Neuron (in vitro differentiated cells): ENCODE results near the gene MARK3.

ENCODE experiments used
- H2AFZ ChIP-seq: one replicate; pipeline ENCODE4 v1.6.1; 2013; ENCODE audit warnings: low read depth, mild to moderate bottlenecking, inconsistent platforms, low read length, moderate library complexity
- H3K27me3 ChIP-seq: one replicate; pipeline ENCODE4 v1.6.1; 2013; ENCODE audit warnings: low read length; ENCODE audit not compliant: insufficient read depth
- H3K36me3 ChIP-seq: one replicate; pipeline ENCODE4 v1.6.1; 2013; ENCODE audit warnings: low read length; ENCODE audit not compliant: insufficient read depth
- H3K4me1 ChIP-seq: one replicate; pipeline ENCODE4 v1.6.1; 2013; ENCODE audit warnings: low read length; ENCODE audit not compliant: insufficient read depth
- H3K4me3 ChIP-seq: 2 replicates; pipeline ENCODE4 v1.5.1; 2013; ENCODE audit warnings: mild to moderate bottlenecking, low read length, moderate library complexity
- H3K9me3 ChIP-seq: one replicate; pipeline ENCODE4 v1.6.1; 2013; ENCODE audit warnings: low read length

MARK3 gene

GRCh38 chr14:103385152-103385928, at the start of gene MARK3:
TSS of gene MARK3 (plus strand) at chr14:103385415. CDS start at chr14:103386030, 615 bp downstream.
- Histone ChIP-seq H3K27me3 (no peaks in the 10 kb centered on the region), H3K4me3 (peak within 1 kb of the TSS; percentile 100), H3K36me3 (no peaks in the 10 kb centered on the region), H2AFZ (peak within 1 kb of the TSS; percentile 75), H3K9me3 (no peaks in the 10 kb centered on the region), H3K4me1 (peaks cover 12% of the 10 kb centered on the region)

- Histone ChIP-seq H3K27me3 (no peaks in the 10 kb centered on the region), H3K9me3 (no peaks in the 10 kb centered on the region), H3K4me3 (peak overlapping the region; percentile 63), H2AFZ (no peak overlapping the region), H3K4me1 (peaks cover 14% of the 10 kb centered on the region), H3K36me3 (peaks cover 60% of the 10 kb centered on the region)
Measured at GRCh38 chr14:103336191-103336590, 49.0 kb upstream of the MARK3 start.

GRCh38 chr14:103337794-103338193, 47.4 kb upstream of the MARK3 start:
- Histone ChIP-seq H3K4me1 (peaks cover 14% of the 10 kb centered on the region), H3K4me3 (no peak overlapping the region), H3K9me3 (no peaks in the 10 kb centered on the region), H3K36me3 (peaks cover 76% of the 10 kb centered on the region), H3K27me3 (no peaks in the 10 kb centered on the region), H2AFZ (no peak overlapping the region)

GRCh38 chr14:103339561-103339960, 45.7 kb upstream of the MARK3 start:
- no peak overlapping the region for H3K4me3 ChIP-seq
- H2AFZ ChIP-seq, result no peak overlapping the region
- H3K9me3 ChIP-seq, result no peaks in the 10 kb centered on the region
- no peaks in the 10 kb centered on the region for H3K27me3 ChIP-seq
- peaks cover 93% of the 10 kb centered on the region for H3K36me3 ChIP-seq
- H3K4me1 ChIP-seq, result peaks cover 14% of the 10 kb centered on the region

DNA sequence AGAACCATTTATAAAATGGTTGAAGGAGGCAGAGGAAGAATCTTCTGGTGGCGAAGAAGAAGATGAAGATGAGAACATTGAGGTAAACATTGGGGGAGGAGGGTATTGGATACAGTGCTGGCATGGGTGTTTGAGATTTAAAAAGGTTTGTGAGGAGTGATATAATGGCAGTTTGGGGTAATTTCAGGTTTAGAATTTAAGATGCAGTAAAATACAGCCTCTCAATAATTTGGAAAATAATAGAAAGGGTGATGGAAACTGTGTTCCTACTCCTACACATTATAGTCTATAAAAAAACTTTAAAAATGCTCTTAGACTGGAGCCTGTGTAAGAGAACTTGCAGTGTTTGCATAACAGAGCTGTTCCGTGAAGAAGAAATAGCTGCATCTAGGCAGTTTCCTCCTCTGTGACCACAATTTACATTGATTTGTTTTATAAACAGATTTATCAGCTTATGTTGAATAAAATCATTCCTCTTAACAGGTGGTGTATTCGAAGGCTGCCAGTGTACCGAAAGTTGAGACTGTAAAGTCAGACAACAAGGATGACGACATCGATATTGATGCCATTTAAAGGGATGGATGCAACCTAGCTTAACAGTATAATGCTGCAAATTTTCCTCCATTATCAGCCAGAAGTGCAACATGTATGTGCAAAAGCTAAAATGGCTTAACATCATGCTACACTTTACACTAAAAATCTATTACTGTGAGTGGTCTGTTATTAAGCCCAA, 44.6 kb upstream of the MARK3 start:
- Histone ChIP-seq H2AFZ (no peak overlapping the region), H3K27me3 (no peaks in the 10 kb centered on the region), H3K4me1 (peaks cover 10% of the 10 kb centered on the region), H3K36me3 (peaks cover 91% of the 10 kb centered on the region), H3K4me3 (no peak overlapping the region), H3K9me3 (no peaks in the 10 kb centered on the region)

DNA sequence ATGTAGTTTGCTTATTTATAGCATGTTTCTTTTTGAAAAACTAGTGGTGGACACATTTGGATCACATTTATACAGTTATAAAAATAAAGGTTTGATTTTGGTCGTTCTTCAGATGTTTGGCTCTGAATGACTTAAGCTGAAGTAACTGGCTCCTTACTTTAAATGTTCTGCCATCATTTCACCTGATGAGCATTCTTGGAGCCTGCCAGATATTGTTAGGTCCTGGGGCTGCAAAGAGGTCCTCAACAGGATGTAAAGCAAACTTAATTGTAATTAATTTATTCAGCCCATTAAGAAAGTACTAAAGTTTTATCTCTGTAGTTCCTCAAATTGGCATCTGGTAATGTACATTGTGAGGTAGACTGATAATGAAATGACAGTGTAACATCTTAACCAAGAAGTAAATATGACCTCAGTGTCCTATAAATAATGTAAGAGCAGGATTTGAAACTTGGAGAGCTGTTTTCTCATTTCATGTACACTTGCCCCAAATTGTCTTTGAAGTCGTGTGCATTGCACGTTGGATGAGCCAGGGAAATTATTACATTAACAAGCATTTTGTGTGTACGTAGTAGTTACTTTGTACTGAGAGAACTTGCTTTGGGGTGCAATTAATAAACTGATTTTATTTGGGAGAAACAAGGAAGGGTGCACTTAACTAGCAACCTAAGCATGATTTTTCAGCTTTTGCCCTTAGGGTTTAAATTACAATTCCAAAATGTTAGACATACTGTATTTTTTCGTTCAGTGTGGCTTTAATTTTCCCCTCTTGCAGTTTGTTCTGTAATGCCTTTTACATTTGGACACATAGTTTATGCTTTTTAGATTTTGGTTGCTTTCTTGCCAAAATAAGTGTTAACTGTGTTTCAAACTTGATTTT, 43.7 kb upstream of the MARK3 start:
- Histone ChIP-seq H3K36me3 (peaks cover 82% of the 10 kb centered on the region), H3K4me1 (peaks cover 2% of the 10 kb centered on the region), H3K9me3 (no peaks in the 10 kb centered on the region), H2AFZ (no peak overlapping the region), H3K4me3 (no peak overlapping the region), H3K27me3 (no peaks in the 10 kb centered on the region)

- no peak overlapping the region for H3K4me3 ChIP-seq
- peaks cover 64% of the 10 kb centered on the region for H3K36me3 ChIP-seq
Measured at GRCh38 chr14:103343164-103343879, 41.9 kb upstream of the MARK3 start.

DNA sequence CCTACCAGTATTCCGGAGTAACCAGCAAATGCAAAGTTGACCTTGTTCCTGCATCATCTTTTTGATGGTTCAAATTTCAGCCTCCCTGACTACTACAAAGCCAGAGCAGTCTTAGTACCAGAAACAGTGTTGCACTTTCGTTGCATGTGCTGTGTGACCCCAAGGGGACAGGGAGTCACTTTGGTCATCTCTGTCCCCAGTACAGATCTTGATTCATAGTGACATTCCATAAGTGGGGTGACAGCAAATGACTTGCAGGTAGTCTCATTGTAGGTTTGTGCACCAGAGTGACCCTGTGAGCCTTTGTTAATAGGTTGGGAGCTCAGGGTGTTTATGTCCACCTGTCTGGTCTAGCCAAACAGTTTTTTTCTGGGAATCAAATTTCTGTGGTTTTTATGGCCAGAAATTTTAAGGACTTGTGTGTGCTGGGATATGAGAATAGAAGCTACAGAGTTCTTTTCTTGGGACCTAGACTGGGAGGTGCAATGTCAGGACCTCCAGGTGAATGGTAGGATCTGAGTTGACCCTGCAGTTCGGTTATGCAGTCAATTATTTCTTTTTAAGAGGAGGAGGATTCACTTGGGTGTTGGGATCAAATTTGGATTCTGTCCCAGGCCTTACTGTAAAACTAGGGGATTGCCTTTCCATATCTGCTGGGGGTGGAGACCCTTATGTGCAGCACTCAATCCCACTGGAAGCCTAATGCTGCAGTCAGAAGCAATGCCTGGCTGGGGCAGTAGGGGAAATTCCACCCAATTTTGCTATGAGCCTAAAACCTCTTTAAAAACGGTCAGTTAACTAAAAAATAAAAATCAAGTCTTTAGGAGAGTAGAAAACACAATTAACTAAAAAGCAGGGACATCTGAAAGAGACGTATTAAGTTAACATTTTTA, 41.1 kb upstream of the MARK3 start:
- no peak overlapping the region for H2AFZ ChIP-seq
- H3K27me3 ChIP-seq, result no peaks in the 10 kb centered on the region
- peaks cover 56% of the 10 kb centered on the region for H3K36me3 ChIP-seq
- H3K4me1 ChIP-seq, result no peaks in the 10 kb centered on the region
- H3K4me3 ChIP-seq, result no peak overlapping the region
- H3K9me3 ChIP-seq, result no peaks in the 10 kb centered on the region

More at GRCh38 chr14:103343164-103343879, 41.9 kb upstream of the MARK3 start:
- Histone ChIP-seq H2AFZ (no peak overlapping the region), H3K27me3 (no peaks in the 10 kb centered on the region), H3K9me3 (no peaks in the 10 kb centered on the region), H3K4me1 (no peaks in the 10 kb centered on the region)

DNA sequence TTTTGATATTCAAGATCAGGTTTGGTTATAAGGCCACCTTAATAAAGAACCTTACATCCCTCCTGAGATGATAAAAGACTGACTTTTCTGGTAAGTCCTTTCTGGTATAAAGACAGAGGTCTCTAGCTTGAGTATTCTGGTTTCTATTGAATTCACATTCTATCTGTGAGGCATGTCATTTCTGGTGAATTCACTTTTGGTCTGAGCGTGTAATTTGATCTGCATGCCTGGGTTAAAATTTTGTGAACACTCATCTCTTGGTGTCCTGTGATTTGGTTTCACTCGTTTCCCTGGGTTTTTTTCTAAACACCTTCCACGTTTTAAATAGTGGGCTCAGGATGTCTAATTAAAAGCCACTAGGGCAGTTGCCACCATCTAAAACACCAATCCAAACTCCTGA, 38.9 kb upstream of the MARK3 start:
- Histone ChIP-seq H3K9me3 (no peaks in the 10 kb centered on the region), H3K36me3 (peaks cover 35% of the 10 kb centered on the region), H2AFZ (no peak overlapping the region), H3K27me3 (no peaks in the 10 kb centered on the region), H3K4me3 (no peak overlapping the region), H3K4me1 (no peaks in the 10 kb centered on the region)

GRCh38 chr14:103347091-103347815, 38.0 kb upstream of the MARK3 start:
- Histone ChIP-seq H3K4me1 (no peaks in the 10 kb centered on the region), H3K4me3 (no peak overlapping the region), H2AFZ (no peak overlapping the region), H3K27me3 (no peaks in the 10 kb centered on the region), H3K9me3 (no peaks in the 10 kb centered on the region), H3K36me3 (peaks cover 25% of the 10 kb centered on the region)

DNA sequence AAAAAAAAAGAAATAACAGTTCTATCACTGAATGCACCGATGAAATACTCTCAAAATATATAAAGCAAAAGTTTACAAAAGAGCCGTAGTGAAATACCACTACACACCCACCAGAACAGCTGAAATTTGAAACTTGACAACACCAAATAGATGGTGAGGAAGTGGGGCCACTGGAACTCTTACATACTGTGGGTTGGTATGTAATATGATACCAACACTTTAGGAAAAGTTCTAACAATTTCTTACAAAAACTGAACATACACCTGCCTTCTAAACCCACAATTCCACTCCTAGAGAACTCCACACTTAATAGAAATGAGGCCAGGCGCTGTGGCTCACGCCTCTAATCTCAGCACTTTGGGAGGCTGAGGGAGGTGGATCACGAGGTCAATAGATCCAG, 37.1 kb upstream of the MARK3 start:
- H3K36me3 ChIP-seq, result peaks cover 16% of the 10 kb centered on the region
- no peaks in the 10 kb centered on the region for H3K27me3 ChIP-seq
- H3K9me3 ChIP-seq, result no peaks in the 10 kb centered on the region
- H3K4me1 ChIP-seq, result no peaks in the 10 kb centered on the region
- no peak overlapping the region for H2AFZ ChIP-seq
- H3K4me3 ChIP-seq, result no peak overlapping the region
